Hematopoietic multipotent progenitor cell treated with erythropoietin and hydrocortisone succinate and interleukin-3 and kit ligand, for 17 days (in vitro differentiated cells): Measurements from ENCODE around the gene CNTFR.
A peak's percentile ranks its signal among the peaks of the same experiment; 100 is the strongest.

Experiments used
- DNase-seq: peaks from one replicate; pipeline ENCODE4 v3.0.0-alpha.2; 2015; ENCODE audit warnings: low spot score

The CNTFR gene

GRCh38 chr9:34572092-34572491, 17.4 kb downstream of the CNTFR start:
- DNase-seq = no peak

GRCh38 chr9:34571481-34571810, 18.1 kb downstream of the CNTFR start:
- DNase-seq = no peak

- DNase-seq = no peak
Measured at GRCh38 chr9:34570809-34571480, 18.6 kb downstream of the CNTFR start.

- no peak for DNase-seq
Measured at GRCh38 chr9:34570376-34570775, 19.1 kb downstream of the CNTFR start.

GRCh38 chr9:34568774-34569173, 20.8 kb downstream of the CNTFR start:
- DNase-seq = no peak

- no peak for DNase-seq
Measured at GRCh38 chr9:34568133-34568532, 21.4 kb downstream of the CNTFR start.

GRCh38 chr9:34566972-34567371, 22.6 kb downstream of the CNTFR start:
- DNase-seq = no peak

GRCh38 chr9:34566322-34566721, 23.2 kb downstream of the CNTFR start:
- no peak for DNase-seq

GRCh38 chr9:34565856-34566255, 23.7 kb downstream of the CNTFR start:
- DNase-seq = no peak

GRCh38 chr9:34564617-34565016, 24.9 kb downstream of the CNTFR start:
- DNase-seq = no peak

- DNase-seq = no peak
Measured at GRCh38 chr9:34563262-34563661, 26.3 kb downstream of the CNTFR start.

- peak; percentile 38 for DNase-seq
Measured at GRCh38 chr9:34562135-34562745, 27.3 kb downstream of the CNTFR start.

- no peak for DNase-seq
Measured at GRCh38 chr9:34560599-34561214, 28.8 kb downstream of the CNTFR start.

- DNase-seq = no peak
Measured at GRCh38 chr9:34559624-34560455, 29.7 kb downstream of the CNTFR start.

- no peak for DNase-seq
Measured at GRCh38 chr9:34558919-34559623, 30.5 kb downstream of the CNTFR start.

- no peak for DNase-seq
Measured at GRCh38 chr9:34558364-34558763, 31.2 kb downstream of the CNTFR start.

GRCh38 chr9:34557426-34558321, 31.9 kb downstream of the CNTFR start:
- DNase-seq = no peak

- no peak for DNase-seq
Measured at GRCh38 chr9:34556949-34557348, 32.6 kb downstream of the CNTFR start.

- DNase-seq = no peak
Measured at GRCh38 chr9:34555936-34556525, 33.5 kb downstream of the CNTFR start.

- no peak for DNase-seq
Measured at GRCh38 chr9:34555500-34555899, 34.0 kb downstream of the CNTFR start.

- no peak for DNase-seq
Measured at GRCh38 chr9:34555002-34555348, 34.5 kb downstream of the CNTFR start.
